Stimulated activated CD8-positive, alpha-beta memory T cell treated with anti-CD3 and anti-CD28 coated beads, Interleukin-12 subunit alpha, Interleukin-12 subunit beta, amount 100 ng/mL, for 24 hours (primary cell): ENCODE data around the gene MMRN2.
"Not testable (repeated sequence)": the region's sequence is repeated elsewhere in the genome, so short reads cannot be mapped to it uniquely, and the experiment has no call there.

Experiments used
- DNase-seq: peaks from one replicate; pipeline ENCODE4 v3.0.0-alpha.2; 2020; ENCODE audit errors: extremely low read depth

The MMRN2 gene

DNA sequence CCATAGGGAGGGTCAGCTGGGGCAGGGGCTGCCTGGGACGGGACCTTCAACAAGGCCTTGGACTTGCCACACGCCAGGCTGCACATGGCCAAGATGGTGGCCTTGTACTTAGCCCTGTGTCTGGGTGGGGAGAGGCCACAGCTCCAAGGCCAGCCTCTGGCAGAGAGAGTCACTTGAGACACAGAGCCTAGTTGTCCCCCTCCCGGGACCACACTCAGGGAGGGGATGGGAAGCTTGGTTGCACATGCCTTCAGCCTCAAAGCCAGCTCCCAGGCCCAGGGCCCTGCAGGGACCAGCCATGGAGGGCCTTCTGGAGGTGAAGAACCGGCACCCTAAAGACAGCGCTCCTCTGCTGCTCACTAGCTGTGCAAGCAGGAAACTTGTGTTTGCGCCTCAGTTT lies 16.7 kb downstream of the MMRN2 start:
- no peak for DNase-seq

DNA sequence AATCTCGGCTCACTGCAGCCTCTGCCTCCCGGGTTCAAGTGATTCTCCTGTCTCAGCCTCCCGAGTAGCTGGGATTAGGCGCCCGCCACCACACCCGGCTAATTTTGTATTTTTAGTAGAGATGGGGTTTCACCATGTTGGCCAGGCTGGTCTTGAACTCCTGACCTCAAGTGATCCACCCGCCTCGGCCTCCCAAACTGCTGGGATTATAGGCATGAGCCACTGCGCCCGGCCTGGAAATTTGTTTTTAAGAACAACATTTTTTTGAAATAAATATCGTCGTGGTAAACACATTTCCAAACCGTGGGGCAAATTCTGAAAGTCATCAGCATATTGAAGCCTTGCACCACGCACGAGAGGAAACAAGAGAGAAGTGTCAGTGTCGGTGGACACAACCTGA lies 17.3 kb downstream of the MMRN2 start:
- not testable (repeated sequence) for DNase-seq

DNA sequence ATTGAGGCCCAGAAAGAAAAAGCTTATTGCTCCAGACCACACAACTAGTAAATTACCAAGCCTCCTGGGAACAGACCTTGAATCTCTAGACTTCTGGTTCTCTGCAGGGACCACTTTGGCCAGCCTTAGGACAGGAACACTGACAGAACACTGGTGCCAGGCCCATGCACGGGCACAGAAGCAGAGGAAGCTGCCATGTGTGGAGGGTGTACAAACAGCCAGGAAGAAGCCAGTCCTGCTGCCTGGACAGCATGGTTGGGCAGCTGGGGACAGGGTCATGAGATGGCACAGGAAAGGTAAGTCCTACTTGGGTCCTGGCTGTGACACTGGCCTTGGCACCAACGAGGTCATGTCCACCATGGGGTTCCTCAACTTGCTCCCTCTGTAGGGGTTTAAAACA lies 19.2 kb downstream of the MMRN2 start:
- no peak for DNase-seq

DNA sequence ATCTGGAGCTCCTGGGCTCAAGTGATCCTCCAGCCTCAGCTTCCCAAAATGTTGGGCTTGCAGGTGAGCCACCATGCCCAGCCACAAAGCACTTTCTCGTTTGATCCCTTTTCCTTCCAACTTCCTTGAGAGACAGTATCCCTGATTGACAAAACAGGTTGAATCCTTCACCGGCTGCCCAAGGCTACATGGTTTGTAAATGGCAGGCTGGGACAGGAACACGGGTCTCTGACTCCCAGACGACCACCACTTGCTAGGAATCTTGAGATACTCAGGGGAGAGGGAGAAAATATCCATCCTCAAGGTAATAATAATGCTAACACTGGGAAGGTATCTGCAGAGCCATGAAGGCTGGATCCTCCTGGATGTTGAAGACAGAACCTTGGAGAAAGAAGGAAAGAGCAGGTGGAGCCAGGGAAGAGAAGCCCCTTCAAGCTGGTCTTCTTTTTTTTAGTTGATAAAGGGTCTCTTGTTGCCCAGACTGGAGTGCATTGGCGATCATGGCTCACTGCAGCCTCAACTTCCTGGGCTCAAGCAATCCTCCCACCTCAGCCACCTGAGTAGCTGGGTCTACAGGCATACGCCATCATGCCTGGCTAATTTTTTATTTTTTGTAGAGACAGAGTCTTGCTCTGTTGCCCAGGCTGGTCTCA lies 19.8 kb downstream of the MMRN2 start:
- DNase-seq = no peak

DNA sequence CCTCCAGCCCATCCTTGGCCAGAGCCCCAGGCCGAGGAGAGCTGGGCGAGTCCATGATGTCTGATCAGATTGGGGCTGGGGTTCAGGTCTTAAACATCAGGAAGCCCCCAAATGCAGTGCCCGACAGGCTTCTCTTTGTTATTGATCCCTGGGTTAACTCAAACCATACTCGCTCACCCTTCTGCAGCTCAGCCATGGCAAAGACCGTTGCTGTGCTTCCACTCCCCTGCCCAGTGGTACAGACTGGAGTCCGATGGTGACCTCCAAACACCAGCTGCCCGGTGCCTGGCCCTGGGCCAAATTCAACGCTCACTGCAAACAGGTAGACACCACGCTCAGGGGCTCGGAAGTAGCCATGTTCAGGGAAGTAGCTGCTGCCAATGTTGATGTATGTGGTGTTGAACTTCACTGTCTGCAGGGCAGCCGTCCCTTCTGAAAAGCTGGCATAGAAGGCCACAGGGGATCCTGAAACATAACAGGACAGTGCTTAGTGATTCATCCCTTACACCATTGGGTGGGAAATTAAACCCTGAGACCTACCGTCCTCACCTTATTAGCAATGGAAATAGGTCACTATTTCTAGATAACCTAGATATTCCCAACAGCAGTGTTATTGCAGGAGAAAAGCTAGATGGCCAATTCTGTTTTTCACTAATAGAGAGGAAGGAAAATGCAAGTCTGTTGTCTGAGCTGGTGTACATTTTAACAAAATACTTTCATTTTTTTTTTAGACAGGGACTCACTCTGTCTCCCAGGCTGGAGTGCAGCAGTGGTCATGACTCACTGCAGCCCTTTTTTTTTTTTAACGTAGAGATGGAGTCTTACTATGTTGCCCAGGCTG lies 20.5 kb downstream of the MMRN2 start:
- no peak for DNase-seq

DNA sequence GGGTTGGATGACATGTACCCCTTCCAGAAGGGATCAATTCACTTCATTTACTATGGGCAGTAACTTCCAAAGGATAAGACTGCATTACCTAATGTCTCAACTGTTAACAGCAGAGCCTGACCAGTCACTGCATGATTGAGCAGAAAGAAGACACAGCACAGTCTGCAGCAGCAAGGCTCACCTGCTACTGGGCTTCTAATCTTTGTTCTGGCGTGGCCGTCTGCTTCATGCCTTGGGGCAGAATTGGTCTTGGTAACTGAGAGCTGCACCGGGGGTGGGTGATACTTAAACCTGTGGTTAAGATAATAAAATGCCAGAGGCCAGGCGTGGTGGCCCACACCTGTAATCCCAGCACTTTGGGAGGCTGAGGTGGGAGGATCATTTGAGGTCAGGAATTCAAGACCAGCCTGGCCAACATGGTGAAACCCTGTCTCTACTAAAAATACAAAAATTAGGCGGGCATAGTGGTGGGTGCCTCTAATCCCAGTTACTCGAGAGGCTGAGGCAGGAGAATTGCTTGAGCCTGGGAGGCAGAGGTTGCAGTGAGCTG lies 23.2 kb downstream of the MMRN2 start:
- not testable (repeated sequence) for DNase-seq

DNA sequence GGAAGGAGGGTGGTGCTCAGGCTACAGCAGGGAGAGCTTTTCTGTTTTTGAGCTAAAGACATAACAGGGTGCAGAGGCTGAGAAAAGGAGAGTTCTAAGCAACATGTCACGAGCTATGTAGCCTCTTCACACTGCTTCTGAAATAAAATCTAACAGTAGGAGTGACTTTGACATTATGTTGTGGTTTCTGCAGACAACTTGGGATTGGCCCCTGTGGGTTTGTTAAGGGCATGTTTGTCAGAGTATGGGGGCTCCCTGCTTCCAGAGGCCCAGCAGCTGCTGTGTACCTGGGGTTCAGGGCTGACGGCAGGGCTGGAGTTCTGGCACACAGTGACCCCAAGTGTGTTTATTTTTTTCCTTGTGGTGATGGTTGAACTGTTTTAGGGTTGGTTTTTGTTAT lies 24.7 kb downstream of the MMRN2 start:
- DNase-seq = no peak

DNA sequence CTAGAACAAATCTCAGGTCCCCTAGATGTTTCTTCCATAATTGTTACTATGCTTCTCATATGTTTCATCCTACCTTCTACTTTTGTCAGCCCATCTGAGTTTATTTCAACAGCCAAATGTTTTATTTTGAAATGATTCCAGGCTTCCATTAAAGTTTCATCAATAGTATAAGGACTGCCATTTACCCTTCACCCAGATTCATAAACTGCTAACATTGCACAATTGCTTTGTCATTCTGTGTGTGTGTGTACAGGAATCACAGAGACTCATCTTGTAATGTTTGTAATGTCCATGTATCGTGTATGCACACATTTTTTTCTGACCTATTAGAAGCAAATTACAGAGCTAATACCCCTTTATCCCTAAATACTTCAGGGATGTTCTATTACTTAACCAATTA lies 25.5 kb downstream of the MMRN2 start:
- DNase-seq = no peak

DNA sequence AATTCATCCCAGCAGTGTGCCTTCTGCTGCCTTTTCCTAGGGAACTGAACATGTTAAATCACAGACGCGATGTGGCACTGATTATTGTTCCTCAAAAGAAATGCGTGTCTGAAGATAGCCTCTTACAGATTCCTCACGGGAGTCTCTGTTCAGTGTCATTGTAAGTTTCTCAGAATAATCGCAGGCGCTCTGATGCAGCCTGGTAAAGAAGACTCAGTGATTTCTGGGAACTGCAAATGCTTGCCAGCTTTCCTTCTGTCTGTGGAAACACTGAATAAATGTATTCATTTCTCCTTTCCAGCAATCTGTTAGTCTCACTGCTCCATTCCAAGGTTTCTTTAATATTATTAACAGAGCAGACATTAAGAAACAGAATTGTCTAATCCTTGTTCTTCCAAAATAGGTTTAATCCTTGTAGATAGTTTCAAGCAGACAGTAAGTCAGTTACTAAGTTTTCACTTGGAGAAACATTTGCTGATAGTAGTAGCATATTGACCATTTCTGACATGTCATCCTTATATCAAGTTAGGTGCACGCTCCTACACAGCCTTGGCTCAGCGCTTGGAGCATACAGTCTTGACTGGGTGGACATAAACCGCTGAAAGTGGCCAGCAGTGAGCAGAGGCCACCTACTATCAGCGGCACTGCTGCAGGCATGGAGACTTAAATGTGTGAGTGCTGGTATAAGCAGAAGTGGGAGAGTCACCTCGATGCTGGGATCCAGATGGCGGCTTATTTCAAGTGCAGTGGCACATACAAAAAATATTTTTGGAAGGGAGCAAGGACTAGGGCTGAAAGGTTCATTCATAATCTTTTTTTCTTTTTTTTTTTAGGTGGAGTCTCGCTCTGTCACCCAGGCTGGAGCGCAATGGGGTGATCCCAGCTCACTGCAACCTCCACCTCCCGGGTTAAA lies 27.7 kb downstream of the MMRN2 start:
- DNase-seq = no peak

DNA sequence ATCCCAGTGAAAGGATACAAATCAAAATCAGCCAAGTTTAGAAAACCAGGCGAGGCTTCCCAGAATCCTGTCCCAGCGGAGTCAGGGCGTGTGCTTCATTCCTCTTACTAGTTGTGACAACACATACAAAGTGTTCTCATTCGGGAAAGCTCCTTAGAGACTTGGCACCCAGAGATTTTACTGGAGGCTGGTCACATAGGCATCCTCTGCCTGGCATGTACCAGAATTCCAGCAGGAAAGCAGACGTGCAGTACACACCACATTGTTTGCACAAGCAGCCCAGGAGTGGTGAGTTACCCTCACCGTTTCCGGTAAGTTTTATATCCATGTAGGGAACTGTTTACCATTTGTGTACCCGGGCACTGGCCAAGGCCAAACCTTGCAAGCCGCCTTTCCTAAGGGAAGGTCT lies 34.9 kb downstream of the MMRN2 start:
- no peak for DNase-seq

DNA sequence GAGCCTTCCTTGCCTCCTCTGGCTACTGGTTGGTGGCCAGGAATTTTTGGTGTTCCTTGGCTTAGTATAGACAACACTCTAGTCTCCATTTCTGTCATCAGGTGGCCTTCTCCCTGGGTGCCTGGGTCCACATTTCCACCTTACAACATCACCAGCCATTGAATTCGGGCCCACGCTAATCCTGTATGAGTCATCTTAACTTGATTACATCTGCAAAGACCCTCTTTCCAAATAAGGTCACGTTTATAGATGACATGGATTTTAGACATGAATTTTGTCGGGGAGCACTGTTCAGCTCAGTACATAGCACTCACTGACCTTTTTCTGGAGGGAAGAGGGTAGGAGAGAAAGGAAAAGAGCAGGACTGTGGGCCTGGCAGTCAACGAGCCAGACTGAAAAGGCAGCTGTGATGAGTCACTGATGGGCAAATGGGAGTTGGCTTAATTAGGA lies 39.4 kb downstream of the MMRN2 start:
- DNase-seq = no peak

DNA sequence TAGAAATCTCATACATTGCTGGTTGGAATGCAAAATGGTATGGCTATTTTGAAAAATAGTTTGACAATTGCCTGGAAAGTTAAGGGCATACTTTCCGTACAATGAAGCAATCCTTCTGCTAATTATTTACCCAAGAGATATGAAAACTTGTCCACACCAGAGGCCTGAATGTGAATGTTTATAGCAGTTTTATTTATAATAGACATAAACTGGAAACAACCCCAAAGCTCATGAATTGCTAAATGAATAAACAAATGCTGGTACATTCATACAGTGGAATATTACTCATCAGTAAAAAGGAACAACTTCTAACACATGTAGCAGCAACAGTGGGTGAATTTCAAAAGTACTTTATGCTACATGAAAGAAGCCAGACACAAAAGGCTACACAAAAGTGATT lies 42.7 kb downstream of the MMRN2 start:
- DNase-seq = no peak

DNA sequence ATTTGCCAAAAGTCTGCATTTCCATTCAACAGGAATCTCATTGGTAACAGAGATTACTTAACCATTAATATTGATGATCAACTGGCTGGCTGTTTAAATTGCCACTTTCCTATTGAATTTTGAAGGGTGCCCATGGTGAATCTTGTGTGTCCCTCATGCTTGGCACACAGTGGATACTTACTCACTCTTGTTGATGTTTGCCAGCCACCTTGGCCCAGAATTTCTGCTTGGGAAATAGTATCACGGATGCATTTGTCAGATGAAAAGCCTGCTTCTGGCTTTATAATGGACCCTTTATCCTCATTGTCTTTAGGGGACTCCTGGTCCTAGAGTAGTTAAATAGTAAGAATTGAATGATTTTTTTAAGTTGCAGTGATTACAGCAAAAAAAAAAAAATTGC lies 52.0 kb downstream of the MMRN2 start:
- no peak for DNase-seq

DNA sequence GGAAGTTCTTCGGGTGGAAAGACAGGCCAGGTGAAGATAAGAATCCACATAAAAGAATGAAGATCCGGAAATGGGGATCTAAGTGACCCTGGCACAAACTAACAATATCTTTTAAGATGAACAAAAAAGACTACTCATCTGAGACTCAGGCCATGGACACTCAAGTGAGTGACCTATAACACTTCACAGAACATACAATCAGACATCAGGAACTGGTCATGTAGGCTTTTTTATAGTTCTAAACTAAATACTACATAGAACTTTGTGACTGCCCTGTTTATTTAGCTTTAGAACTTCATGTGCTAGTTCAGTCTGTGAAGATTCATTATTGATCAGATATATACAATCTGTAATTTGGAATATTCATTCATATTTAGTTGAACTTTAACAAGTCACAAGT lies 52.8 kb downstream of the MMRN2 start:
- no peak for DNase-seq

DNA sequence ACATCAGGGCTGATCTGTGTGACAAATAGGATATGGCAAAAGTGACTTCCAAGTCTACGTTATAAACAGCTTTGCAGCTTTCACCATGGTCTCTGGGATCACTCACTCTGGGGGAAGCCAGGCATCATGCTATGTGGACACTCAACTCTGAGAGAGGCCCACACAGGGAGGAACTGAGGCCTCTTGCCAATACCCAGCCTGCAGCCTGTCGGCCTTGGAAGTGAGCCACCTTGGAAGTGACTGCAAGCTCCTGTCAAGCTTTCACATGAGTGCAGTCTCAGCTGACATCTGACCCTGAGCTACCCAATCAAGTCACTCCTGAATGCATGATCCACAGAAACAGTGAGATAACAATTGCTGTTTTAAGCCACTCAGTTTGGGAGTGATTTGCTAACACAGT lies 56.5 kb downstream of the MMRN2 start:
- DNase-seq = no peak

DNA sequence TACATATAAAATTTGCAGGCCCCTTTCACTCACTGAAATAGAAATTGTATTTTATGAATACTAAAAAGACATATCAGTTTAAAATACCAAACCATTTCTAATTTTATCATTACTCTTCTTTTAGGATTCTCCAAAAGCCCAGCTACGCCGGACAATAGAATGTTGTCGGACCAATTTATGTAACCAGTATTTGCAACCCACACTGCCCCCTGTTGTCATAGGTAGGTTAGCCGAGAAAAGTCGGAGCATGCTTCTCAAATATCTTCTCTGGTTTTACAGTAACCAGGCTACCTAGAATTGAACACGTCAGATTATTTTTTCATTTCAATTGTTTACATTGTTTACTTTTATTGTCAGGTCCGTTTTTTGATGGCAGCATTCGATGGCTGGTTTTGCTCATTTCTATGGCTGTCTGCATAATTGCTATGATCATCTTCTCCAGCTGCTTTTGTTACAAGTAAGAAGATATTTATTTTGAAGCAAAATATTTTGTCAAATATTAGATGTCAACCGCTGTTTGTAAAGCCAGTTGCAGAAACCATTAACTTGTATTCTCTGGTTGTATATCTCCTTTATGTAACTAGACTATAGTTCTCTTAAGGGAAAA lies 57.6 kb downstream of the MMRN2 start:
- DNase-seq = no peak

DNA sequence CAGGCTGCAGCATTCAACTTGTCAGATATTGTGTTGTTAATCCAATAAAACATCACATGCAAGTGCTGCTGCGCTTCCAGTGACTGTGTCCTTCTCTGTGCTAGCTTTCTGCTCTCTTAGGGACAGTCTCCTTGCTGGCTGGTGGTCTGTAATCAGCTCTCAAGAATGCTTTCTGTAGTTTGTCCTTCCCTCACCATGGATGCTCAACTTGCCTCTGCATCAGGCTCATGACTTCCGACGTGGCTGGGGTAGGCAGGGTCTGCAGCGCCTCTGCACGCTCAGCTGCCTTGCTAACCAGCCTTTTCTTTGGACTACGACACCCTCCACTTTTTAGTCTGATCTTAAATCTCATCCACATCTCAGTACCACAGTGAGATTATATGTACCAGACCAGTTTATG lies 58.3 kb downstream of the MMRN2 start:
- DNase-seq = no peak

DNA sequence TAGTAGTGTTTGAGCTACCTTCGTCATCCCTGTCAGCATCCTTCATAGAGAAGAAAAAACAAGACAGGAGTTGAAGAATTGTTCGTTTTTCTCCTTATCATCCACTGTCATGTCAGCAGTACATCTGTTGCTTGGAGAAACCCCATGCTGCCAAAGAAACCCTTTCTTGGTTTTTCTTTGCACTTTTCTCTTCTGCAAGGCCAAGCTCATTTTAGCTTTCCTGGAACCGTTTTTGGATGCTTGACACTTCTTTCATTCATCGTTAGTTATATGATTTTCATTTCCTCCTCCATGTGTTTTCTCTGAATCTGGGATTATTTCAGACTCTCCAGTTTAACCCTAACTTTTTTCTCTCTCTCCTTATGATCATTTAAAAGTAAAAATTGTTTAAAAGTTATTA lies 58.9 kb downstream of the MMRN2 start:
- no peak for DNase-seq

DNA sequence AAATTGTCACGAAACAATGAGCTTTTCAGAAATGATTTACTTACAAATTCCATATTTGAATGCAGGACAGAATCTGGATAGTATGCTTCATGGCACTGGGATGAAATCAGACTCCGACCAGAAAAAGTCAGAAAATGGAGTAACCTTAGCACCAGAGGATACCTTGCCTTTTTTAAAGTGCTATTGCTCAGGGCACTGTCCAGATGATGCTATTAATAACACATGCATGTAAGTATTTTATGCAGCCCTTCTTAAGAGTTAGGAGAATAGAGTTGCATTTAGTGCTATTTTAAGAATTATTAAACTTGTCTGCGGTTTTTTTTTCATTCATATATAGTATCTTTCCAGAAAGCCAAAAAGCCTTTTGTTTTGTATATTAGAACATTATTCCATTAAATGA lies 67.4 kb downstream of the MMRN2 start:
- no peak for DNase-seq

DNA sequence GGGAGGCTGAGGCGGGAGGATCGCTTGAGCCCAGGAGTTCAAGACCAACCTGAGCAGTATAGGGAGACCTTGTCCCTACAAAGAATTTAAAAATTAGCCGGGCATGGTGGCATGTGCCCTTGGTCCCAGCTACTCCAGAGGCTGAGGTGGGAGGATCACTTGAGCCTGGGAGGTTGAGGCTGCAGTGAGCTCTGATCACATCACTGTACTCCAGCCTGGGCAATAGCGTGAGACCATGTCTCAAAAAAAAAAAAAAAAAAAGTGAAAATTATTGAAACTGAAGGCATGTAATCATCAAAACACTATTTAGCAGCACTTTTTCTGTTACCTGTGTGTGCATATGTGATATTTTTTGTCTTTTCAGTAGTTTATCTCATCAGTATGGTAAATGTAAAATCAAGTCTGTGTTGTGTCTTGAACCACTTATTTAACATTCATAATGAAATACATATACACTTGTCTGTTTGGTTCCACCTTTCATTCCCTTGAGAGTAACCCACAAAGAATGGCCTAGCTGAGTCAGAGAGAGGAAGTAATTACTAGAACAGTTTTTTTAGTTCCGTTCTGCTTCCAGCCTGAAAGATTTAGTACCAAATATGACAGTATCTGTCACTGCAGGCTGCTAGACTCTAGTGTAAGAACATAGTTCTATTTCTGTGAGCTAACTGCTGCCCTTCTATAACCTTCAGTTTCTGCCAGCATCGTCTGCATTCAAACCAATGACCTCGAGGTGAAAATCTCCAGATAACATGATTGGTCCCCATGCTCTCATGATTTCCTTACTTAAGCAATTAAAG lies 68.6 kb downstream of the MMRN2 start:
- DNase-seq = no peak
